GM20000 (cell line): ENCODE results near the gene WDR87.

Experiments used
- DNase-seq: peaks from one replicate; pipeline ENCODE4 v3.0.0; 2012; ENCODE audit warnings: low spot score
- CTCF ChIP-seq: IDR thresholded peaks from 2 replicates; pipeline ENCODE4 v1.5.1; 2012; ENCODE audit warnings: mild to moderate bottlenecking, control low read depth; ENCODE audit errors: extremely low read depth, missing control alignments

Gene WDR87

GRCh38 chr19:37899453-37899852, 6.9 kb downstream of the WDR87 start:
- no peak for TF ChIP-seq CTCF
- no peak for DNase-seq

- DNase-seq, result no peak
- no peak for TF ChIP-seq CTCF
Measured at GRCh38 chr19:37896180-37896579, 10.2 kb downstream of the WDR87 start.

- DNase-seq, result no peak
- no peak for TF ChIP-seq CTCF
Measured at GRCh38 chr19:37893845-37894575, 12.4 kb downstream of the WDR87 start.

GRCh38 chr19:37886571-37886970, 19.8 kb downstream of the WDR87 start:
- no peak for DNase-seq
- TF ChIP-seq CTCF, result no peak

- DNase-seq, result no peak
- TF ChIP-seq CTCF, result no peak
Measured at GRCh38 chr19:37885392-37885791, 21.0 kb downstream of the WDR87 start.

GRCh38 chr19:37877147-37877546, 29.2 kb downstream of the WDR87 start:
- DNase-seq, result no peak
- TF ChIP-seq CTCF, result no peak

- no peak for TF ChIP-seq CTCF
Measured at GRCh38 chr19:37876032-37876431, 30.4 kb downstream of the WDR87 start.

More at GRCh38 chr19:37876032-37876431, 30.4 kb downstream of the WDR87 start:
- no peak for DNase-seq
